ENCODE measurements around the gene ELL.

The ELL gene

GRCh38 chr19:18495204-18495911 lies 26.5 kb downstream of the ELL start:
- Mint-ChIP-seq H3K36me3 (ENCODE audit: low read depth) (no peaks in the 10 kb centered on the region), H3K9me3 (no peaks in the 10 kb centered on the region), H3K27me3 (ENCODE audit: low read depth) (no peaks in the 10 kb centered on the region), H3K4me1 (ENCODE audit: low read depth) (peaks cover 44% of the 10 kb centered on the region), H3K4me3 (peak overlapping the region; percentile 76), H3K27ac (peak overlapping the region; percentile 85)
- DNase-seq (ENCODE audit: low spot score): no peak

- H3K36me3 Mint-ChIP-seq (ENCODE audit: low read depth): no peaks in the 10 kb centered on the region
- H3K27me3 Mint-ChIP-seq (ENCODE audit: low read depth): no peaks in the 10 kb centered on the region
- no peaks in the 10 kb centered on the region for H3K9me3 Mint-ChIP-seq
- H3K4me1 Mint-ChIP-seq (ENCODE audit: low read depth): peaks cover 38% of the 10 kb centered on the region
- H3K27ac Mint-ChIP-seq: peak overlapping the region; percentile 78
- DNase-seq (ENCODE audit: low spot score): no peak
- peak overlapping the region; percentile 43 for H3K4me3 Mint-ChIP-seq
These were observed 27.6 kb downstream of the ELL start for GRCh38 chr19:18494267-18494607.

GRCh38 chr19:18493440-18494266 lies 28.2 kb downstream of the ELL start:
- no peak for DNase-seq (ENCODE audit: low spot score)
- peaks cover 33% of the 10 kb centered on the region for H3K4me1 Mint-ChIP-seq (ENCODE audit: low read depth)
- peak overlapping the region; percentile 78 for H3K27ac Mint-ChIP-seq
- no peaks in the 10 kb centered on the region for H3K27me3 Mint-ChIP-seq (ENCODE audit: low read depth)
- H3K4me3 Mint-ChIP-seq: peak overlapping the region; percentile 43
- H3K36me3 Mint-ChIP-seq (ENCODE audit: low read depth): no peaks in the 10 kb centered on the region
- H3K9me3 Mint-ChIP-seq: no peaks in the 10 kb centered on the region

- no peaks in the 10 kb centered on the region for H3K27me3 Mint-ChIP-seq (ENCODE audit: low read depth)
- no peak for DNase-seq (ENCODE audit: low spot score)
- H3K4me3 Mint-ChIP-seq: no peak overlapping the region
- no peaks in the 10 kb centered on the region for H3K9me3 Mint-ChIP-seq
- H3K36me3 Mint-ChIP-seq (ENCODE audit: low read depth): no peaks in the 10 kb centered on the region
- no peak overlapping the region for H3K27ac Mint-ChIP-seq
- H3K4me1 Mint-ChIP-seq (ENCODE audit: low read depth): peaks cover 38% of the 10 kb centered on the region
These were observed 29.6 kb downstream of the ELL start for GRCh38 chr19:18491995-18492953.

GRCh38 chr19:18490728-18491127 lies 31.1 kb downstream of the ELL start:
- Mint-ChIP-seq H3K27me3 (ENCODE audit: low read depth) (no peaks in the 10 kb centered on the region), H3K4me1 (ENCODE audit: low read depth) (peaks cover 32% of the 10 kb centered on the region), H3K36me3 (ENCODE audit: low read depth) (no peaks in the 10 kb centered on the region), H3K4me3 (no peak overlapping the region), H3K9me3 (no peaks in the 10 kb centered on the region), H3K27ac (no peak overlapping the region)
- no peak for DNase-seq (ENCODE audit: low spot score)

- H3K27ac Mint-ChIP-seq: no peak overlapping the region
- no peaks in the 10 kb centered on the region for H3K36me3 Mint-ChIP-seq (ENCODE audit: low read depth)
- H3K4me1 Mint-ChIP-seq (ENCODE audit: low read depth): peaks cover 29% of the 10 kb centered on the region
These were observed 32.2 kb downstream of the ELL start for GRCh38 chr19:18489627-18490184.

GRCh38 chr19:18488838-18489626 lies 32.8 kb downstream of the ELL start:
- Mint-ChIP-seq H3K4me1 (ENCODE audit: low read depth) (peaks cover 22% of the 10 kb centered on the region), H3K27ac (no peak overlapping the region), H3K9me3 (no peaks in the 10 kb centered on the region), H3K27me3 (ENCODE audit: low read depth) (no peaks in the 10 kb centered on the region), H3K36me3 (ENCODE audit: low read depth) (no peaks in the 10 kb centered on the region), H3K4me3 (no peak overlapping the region)
- DNase-seq (ENCODE audit: low spot score): no peak

More at GRCh38 chr19:18489627-18490184, 32.2 kb downstream of the ELL start:
- Mint-ChIP-seq H3K27me3 (ENCODE audit: low read depth) (no peaks in the 10 kb centered on the region), H3K9me3 (no peaks in the 10 kb centered on the region), H3K4me3 (no peak overlapping the region)
- no peak for DNase-seq (ENCODE audit: low spot score)

GRCh38 chr19:18488403-18488723 lies 33.5 kb downstream of the ELL start:
- Mint-ChIP-seq H3K4me3 (no peak overlapping the region), H3K36me3 (ENCODE audit: low read depth) (no peaks in the 10 kb centered on the region), H3K4me1 (ENCODE audit: low read depth) (peaks cover 18% of the 10 kb centered on the region), H3K9me3 (no peaks in the 10 kb centered on the region), H3K27ac (peak overlapping the region; percentile 21), H3K27me3 (ENCODE audit: low read depth) (no peaks in the 10 kb centered on the region)
- DNase-seq (ENCODE audit: low spot score): no peak

GRCh38 chr19:18487576-18488402 lies 34.1 kb downstream of the ELL start:
- no peaks in the 10 kb centered on the region for H3K36me3 Mint-ChIP-seq (ENCODE audit: low read depth)
- peaks cover 20% of the 10 kb centered on the region for H3K4me1 Mint-ChIP-seq (ENCODE audit: low read depth)
- DNase-seq (ENCODE audit: low spot score): no peak
- no peaks in the 10 kb centered on the region for H3K27me3 Mint-ChIP-seq (ENCODE audit: low read depth)
- H3K4me3 Mint-ChIP-seq: no peak overlapping the region
- no peaks in the 10 kb centered on the region for H3K9me3 Mint-ChIP-seq
- H3K27ac Mint-ChIP-seq: peak overlapping the region; percentile 21

- Mint-ChIP-seq H3K36me3 (ENCODE audit: low read depth) (no peaks in the 10 kb centered on the region), H3K27me3 (ENCODE audit: low read depth) (no peaks in the 10 kb centered on the region), H3K9me3 (no peaks in the 10 kb centered on the region), H3K4me3 (no peak overlapping the region), H3K27ac (no peak overlapping the region), H3K4me1 (ENCODE audit: low read depth) (peaks cover 25% of the 10 kb centered on the region)
- DNase-seq (ENCODE audit: low spot score): no peak
These were observed 35.1 kb downstream of the ELL start for GRCh38 chr19:18486746-18487145.

- Mint-ChIP-seq H3K4me3 (no peak overlapping the region), H3K27ac (peak overlapping the region; percentile 12), H3K4me1 (ENCODE audit: low read depth) (peaks cover 37% of the 10 kb centered on the region)
These were observed 36.9 kb downstream of the ELL start for GRCh38 chr19:18484992-18485391.

GRCh38 chr19:18483119-18483890 lies 38.6 kb downstream of the ELL start:
- Mint-ChIP-seq H3K9me3 (no peaks in the 10 kb centered on the region), H3K36me3 (ENCODE audit: low read depth) (no peaks in the 10 kb centered on the region), H3K27me3 (ENCODE audit: low read depth) (no peaks in the 10 kb centered on the region), H3K27ac (peak overlapping the region; percentile 41), H3K4me1 (ENCODE audit: low read depth) (peaks cover 52% of the 10 kb centered on the region), H3K4me3 (no peak overlapping the region)
- DNase-seq (ENCODE audit: low spot score): no peak

More at GRCh38 chr19:18484992-18485391, 36.9 kb downstream of the ELL start:
- DNase-seq (ENCODE audit: low spot score): no peak
- no peaks in the 10 kb centered on the region for H3K9me3 Mint-ChIP-seq
- H3K27me3 Mint-ChIP-seq (ENCODE audit: low read depth): no peaks in the 10 kb centered on the region
- no peaks in the 10 kb centered on the region for H3K36me3 Mint-ChIP-seq (ENCODE audit: low read depth)

Data from T-helper 2 cell treated with Interferon-gamma antibody and Interleukin-4, amounts not matched to agents 5 μg/mL and 100 μg/mL, for 36 hours (primary cell).